ENCODE measurements around the gene USF1.

DNA sequence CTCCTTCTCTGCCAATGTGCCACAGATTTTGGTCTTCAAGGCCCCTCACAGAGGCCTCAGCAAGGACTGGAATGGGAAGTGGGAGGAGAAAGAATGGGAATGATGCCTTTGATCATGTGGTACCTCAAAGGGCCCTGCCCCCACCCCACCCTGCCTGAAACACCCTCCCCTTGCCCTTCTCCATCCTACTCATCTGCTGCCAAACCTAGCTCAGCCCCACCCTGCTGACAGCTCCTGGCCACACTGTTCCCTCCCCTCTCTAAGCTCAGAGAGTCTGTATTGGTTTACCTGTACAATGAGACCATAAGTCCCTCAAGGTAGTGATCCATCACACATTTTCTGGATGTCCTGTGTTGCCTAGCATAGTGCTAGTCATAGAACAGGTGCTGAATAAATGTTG is 30.6 kb upstream of the USF1 start:
- TF ChIP-seq, protein P1, sequence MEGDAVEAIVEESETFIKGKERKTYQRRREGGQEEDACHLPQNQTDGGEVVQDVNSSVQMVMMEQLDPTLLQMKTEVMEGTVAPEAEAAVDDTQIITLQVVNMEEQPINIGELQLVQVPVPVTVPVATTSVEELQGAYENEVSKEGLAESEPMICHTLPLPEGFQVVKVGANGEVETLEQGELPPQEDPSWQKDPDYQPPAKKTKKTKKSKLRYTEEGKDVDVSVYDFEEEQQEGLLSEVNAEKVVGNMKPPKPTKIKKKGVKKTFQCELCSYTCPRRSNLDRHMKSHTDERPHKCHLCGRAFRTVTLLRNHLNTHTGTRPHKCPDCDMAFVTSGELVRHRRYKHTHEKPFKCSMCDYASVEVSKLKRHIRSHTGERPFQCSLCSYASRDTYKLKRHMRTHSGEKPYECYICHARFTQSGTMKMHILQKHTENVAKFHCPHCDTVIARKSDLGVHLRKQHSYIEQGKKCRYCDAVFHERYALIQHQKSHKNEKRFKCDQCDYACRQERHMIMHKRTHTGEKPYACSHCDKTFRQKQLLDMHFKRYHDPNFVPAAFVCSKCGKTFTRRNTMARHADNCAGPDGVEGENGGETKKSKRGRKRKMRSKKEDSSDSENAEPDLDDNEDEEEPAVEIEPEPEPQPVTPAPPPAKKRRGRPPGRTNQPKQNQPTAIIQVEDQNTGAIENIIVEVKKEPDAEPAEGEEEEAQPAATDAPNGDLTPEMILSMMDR (conservative IDR thresholded peaks at IDR 0.05; ENCODE audit: low read depth, low read length), result no peak
- no peak for TF ChIP-seq EZH2 (IDR thresholded peaks at IDR 0.05; ENCODE audit: borderline replicate concordance, low read depth, low read length, poor library complexity, severe bottlenecking)
